C4-2B (cell line): ENCODE measurements around the gene KANK4.

ENCODE experiments used
- CTCF ChIP-seq: fragments of 450-650 bp; conservative IDR thresholded peaks from 2 replicates; pipeline ENCODE4 v1.5.1; 2017; ENCODE audit warnings: mild to moderate bottlenecking
- ZFX ChIP-seq: fragments of 450-650 bp; IDR thresholded peaks from 2 replicates; pipeline ENCODE4 v1.6.1; 2017

- TF ChIP-seq CTCF (no peak), ZFX (no peak)
Measured at GRCh38 chr1:62269851-62270495, 49.3 kb downstream of the KANK4 start.
